Right atrium auricular region (tissue), 2 donors: ENCODE data around the gene OR10J4. TPM values are rescaled to one million over a fixed set of nuclear protein-coding genes. Genes with fewer than 3 reads are reported as not detected.

ENCODE experiments used
- DNase-seq: peaks from one replicate; pipeline ENCODE4 v3.0.0-alpha.2; 2019; ENCODE audit warnings: low spot score
- H3K27ac ChIP-seq, 2 donors: fragments of 200-600 bp; sonication (generic); 1 replicate in 1 of 2; 2 replicates in 1 of 2; pipeline ENCODE4 v1.5.1; 2016 to 2019
- H3K27me3 ChIP-seq, 2 donors: fragments of 200-600 bp; sonication (generic); one replicate each; pipeline versions ENCODE4 v1.5.1 to v1.6.0; 2017 to 2019
- H3K36me3 ChIP-seq: fragments of 200-600 bp; sonication (generic); one replicate; pipeline ENCODE4 v1.5.1; 2016
- H3K4me1 ChIP-seq, 2 donors: fragments of 200-600 bp; sonication (generic); one replicate each; pipeline versions ENCODE4 v1.5.1 to v1.6.0; 2017 to 2019
- H3K4me3 ChIP-seq, 2 donors: fragments of 200-600 bp; sonication (generic); 1 replicate in 1 of 2; 2 replicates in 1 of 2; pipeline ENCODE4 v1.5.1; 2017 to 2019; ENCODE audit warnings: mild to moderate bottlenecking in 1 of 2, moderate library complexity in 1 of 2
- H3K9me3 ChIP-seq, 2 donors: fragments of 200-600 bp; sonication (generic); one replicate each; pipeline ENCODE4 v1.5.1; 2019
- total RNA-seq, 2 donors: library from RNA; depleted of rRNA; stranded (reverse); fragments of >200 nt; gene quantifications; one replicate each; pipeline ENCODE4 v1.1.0, GENCODE V29; 2016
- TF ChIP-seq, protein P1 (sequence below), 2 donors: fragments of 200-600 bp; sonication (generic); IDR thresholded peaks; one replicate each; pipeline ENCODE4 v1.5.1; 2019; ENCODE audit warnings: antibody characterized with exemption in 2 of 2

Gene OR10J4
- total RNA-seq, 2 donors from 2014 or later: not detected

DNA sequence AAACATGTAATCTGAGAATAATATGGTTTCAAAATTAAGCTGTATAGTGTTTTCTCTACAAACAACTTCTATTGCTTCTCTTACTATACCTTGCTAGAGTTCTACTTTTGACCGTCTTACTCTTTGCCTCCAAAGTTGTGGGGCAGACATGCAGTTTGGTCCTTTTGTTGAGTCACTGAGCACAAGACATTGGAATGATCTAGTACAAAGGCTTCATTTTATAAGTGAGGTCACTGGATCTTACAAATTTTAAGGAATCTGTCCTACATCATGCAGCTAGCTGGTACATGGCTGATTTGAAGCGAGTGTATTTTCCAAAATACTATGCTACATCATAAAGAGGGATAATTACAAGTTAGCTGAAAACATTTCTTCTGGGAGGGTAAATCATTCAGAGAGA, 36.3 kb downstream of the OR10J4 start:
- DNase-seq: no peak
- H3K27me3 ChIP-seq: no peaks in the 10 kb centered on the region
- H3K9me3 ChIP-seq: no peaks in the 10 kb centered on the region
- H3K27ac ChIP-seq: no peak overlapping the region
- TF ChIP-seq, protein P1, sequence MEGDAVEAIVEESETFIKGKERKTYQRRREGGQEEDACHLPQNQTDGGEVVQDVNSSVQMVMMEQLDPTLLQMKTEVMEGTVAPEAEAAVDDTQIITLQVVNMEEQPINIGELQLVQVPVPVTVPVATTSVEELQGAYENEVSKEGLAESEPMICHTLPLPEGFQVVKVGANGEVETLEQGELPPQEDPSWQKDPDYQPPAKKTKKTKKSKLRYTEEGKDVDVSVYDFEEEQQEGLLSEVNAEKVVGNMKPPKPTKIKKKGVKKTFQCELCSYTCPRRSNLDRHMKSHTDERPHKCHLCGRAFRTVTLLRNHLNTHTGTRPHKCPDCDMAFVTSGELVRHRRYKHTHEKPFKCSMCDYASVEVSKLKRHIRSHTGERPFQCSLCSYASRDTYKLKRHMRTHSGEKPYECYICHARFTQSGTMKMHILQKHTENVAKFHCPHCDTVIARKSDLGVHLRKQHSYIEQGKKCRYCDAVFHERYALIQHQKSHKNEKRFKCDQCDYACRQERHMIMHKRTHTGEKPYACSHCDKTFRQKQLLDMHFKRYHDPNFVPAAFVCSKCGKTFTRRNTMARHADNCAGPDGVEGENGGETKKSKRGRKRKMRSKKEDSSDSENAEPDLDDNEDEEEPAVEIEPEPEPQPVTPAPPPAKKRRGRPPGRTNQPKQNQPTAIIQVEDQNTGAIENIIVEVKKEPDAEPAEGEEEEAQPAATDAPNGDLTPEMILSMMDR (IDR thresholded peaks at IDR 0.05): no peak
- peaks cover 0 to 6% of the 10 kb centered on the region in 2 donors for H3K4me1 ChIP-seq
- no peaks in the 10 kb centered on the region for H3K36me3 ChIP-seq
- H3K4me3 ChIP-seq: no peak overlapping the region

DNA sequence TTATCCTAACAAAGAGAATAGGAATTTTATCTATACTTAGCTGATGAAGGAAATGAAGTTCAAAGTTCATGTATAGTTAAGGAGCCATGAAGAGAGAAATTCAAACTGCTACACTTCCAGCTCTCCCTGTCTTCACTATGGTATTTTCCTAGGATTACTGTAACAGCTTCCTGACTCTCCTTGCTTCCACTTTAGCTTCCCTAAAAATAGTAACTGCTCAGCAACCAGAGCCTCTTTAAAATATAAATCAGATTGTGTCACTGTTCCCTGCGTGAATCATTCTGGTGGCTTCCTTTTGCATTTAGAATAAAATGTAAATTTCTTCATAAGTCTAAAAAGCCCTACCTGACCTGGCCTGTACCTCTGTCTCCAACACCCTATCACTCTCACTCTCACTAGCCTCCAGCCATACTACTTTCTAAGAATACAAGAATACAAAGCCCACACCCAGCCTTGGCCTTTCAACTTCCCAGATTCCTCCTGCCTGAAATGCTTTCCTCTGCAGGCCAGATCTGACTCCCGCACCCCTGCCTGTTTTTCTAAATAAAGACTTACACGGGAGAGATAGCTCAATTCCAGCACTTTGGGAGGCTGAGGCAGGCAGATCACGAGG, 38.0 kb downstream of the OR10J4 start:
- Histone ChIP-seq H3K27me3 (no peaks in the 10 kb centered on the region), H3K4me1 (peaks cover 0 to 6% of the 10 kb centered on the region in 2 donors), H3K27ac (peak overlapping the region; percentile 9 to 31), H3K4me3 (no peak overlapping the region), H3K9me3 (no peaks in the 10 kb centered on the region), H3K36me3 (no peaks in the 10 kb centered on the region)
- no peak for DNase-seq
- TF ChIP-seq, protein P1 (IDR thresholded peaks at IDR 0.05): no peak

DNA sequence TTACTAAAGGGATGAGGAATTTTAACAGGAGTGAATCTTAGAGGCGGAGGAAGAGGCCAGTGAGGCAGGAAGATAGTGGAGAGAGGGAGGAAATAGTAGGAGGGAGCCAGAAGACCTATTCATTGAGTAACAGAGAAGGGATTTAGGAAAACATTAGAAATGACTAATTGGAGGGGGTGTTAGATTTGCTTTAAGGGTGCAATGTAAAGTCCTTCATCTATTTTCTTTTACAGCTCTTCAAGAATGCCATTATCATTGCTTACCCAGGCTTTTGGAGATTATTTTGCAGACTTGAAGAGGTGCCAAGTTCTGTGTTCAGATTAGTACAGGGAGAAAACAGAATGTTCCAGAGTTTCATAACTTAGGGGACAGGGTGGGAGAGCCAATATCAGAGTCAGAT, 41.3 kb downstream of the OR10J4 start:
- Histone ChIP-seq H3K4me1 (peaks cover 0 to 6% of the 10 kb centered on the region in 2 donors), H3K9me3 (no peaks in the 10 kb centered on the region), H3K27ac (no peak overlapping the region), H3K4me3 (no peak overlapping the region), H3K27me3 (no peaks in the 10 kb centered on the region), H3K36me3 (no peaks in the 10 kb centered on the region)
- TF ChIP-seq, protein P1 (IDR thresholded peaks at IDR 0.05): no peak
- DNase-seq: no peak

DNA sequence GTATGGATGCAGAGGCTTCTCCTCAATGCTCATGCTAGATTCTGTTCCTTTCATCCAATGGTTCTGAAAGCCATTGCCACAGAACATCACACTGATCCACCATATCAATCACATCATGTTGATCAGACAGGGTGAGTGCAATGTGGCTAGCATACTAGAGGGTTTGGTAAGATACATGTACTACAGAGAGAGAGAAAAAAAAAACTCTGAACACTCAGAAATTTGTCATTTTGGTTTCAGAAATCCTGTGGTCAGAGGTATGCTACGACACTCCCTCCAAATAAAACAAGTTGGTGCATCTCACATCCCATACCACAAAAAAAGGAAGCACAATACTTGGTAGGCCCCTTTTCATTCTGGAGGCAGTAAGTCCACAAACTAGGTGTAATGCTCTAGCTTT, 42.9 kb downstream of the OR10J4 start:
- TF ChIP-seq, protein P1 (IDR thresholded peaks at IDR 0.05): no peak
- Histone ChIP-seq H3K4me3 (no peak overlapping the region), H3K4me1 (peaks cover 0 to 4% of the 10 kb centered on the region in 2 donors), H3K9me3 (no peaks in the 10 kb centered on the region), H3K27ac (no peak overlapping the region), H3K36me3 (no peaks in the 10 kb centered on the region), H3K27me3 (no peaks in the 10 kb centered on the region)
- DNase-seq: no peak

Other genes starting within 250 kb of the OR10J4 start
- gene ACKR1, start 227.3 kb upstream of the OR10J4 start, total RNA-seq: 10 to 100 TPM; 13.3 to 13.8 TPM
- gene FCER1A, start 129.9 kb upstream of the OR10J4 start, total RNA-seq: under 1 TPM in 1 of 2 donors, not detected in 1; 0.56 TPM
- gene OR10J1, start 7.5 kb downstream of the OR10J4 start, total RNA-seq: not detected
- not detected for gene OR10J5, start 103.8 kb downstream of the OR10J4 start, total RNA-seq
- gene APCS, start 155.6 kb downstream of the OR10J4 start, total RNA-seq: not detected